Measurements from ENCODE around the gene MAT2B.

DNA sequence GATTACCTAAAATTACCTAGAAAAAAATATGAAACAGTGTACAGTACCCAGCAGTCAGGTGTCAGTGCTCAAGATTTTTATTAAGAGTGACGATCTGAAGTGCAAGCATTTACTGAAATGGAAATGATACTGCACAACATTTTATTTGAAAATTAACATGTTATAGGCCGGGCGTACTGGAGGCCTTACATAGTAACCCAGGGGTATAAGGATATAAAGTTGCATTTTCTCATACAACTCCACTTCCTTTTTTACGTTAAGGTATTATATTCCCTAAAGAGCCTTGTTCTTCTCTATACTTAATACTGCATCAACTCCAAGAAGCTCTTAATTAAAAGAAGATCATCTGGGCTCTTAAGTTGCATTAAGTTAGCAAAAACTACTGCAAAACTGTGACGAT is 3.3 kb downstream of the MAT2B start:
- no peak for TF ChIP-seq KDM1A (IDR thresholded peaks at IDR 0.05; ENCODE audit: borderline replicate concordance, low read length)
- TF ChIP-seq POLR2A (IDR thresholded peaks at IDR 0.05; ENCODE audit: control extremely low read depth in 1 of 2, low read depth in 2 of 2, low read length in 2 of 2): no peak
- TF ChIP-seq POLR2AphosphoS5 (IDR thresholded peaks at IDR 0.05; ENCODE audit: low read depth, low read length): no peak
- TF ChIP-seq, protein P1, sequence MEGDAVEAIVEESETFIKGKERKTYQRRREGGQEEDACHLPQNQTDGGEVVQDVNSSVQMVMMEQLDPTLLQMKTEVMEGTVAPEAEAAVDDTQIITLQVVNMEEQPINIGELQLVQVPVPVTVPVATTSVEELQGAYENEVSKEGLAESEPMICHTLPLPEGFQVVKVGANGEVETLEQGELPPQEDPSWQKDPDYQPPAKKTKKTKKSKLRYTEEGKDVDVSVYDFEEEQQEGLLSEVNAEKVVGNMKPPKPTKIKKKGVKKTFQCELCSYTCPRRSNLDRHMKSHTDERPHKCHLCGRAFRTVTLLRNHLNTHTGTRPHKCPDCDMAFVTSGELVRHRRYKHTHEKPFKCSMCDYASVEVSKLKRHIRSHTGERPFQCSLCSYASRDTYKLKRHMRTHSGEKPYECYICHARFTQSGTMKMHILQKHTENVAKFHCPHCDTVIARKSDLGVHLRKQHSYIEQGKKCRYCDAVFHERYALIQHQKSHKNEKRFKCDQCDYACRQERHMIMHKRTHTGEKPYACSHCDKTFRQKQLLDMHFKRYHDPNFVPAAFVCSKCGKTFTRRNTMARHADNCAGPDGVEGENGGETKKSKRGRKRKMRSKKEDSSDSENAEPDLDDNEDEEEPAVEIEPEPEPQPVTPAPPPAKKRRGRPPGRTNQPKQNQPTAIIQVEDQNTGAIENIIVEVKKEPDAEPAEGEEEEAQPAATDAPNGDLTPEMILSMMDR (IDR thresholded peaks at IDR 0.05; ENCODE audit: control extremely low read depth in 1 of 3, insufficient read depth in 1 of 3, low read depth in 1 of 3, low read length in 3 of 3): no peak
- no peak for TF ChIP-seq SIRT6 (IDR thresholded peaks at IDR 0.05; ENCODE audit: low read length)
